Epithelial cell of esophagus (primary cell): ENCODE results near the gene CGB3.
"Not testable (repeated sequence)": the region's sequence is repeated elsewhere in the genome, so short reads cannot be mapped to it uniquely, and the experiment has no call there.

ENCODE experiments used
- DNase-seq: peaks from one replicate; pipeline ENCODE4 v3.0.0; 2010; ENCODE audit warnings: low read depth
- H3K4me3 ChIP-seq: 2 replicates; pipeline ENCODE4 v1.5.1; 2011; ENCODE audit warnings: mild to moderate bottlenecking, low read length, control low read depth
- CTCF ChIP-seq: IDR thresholded peaks from 2 replicates; pipeline ENCODE4 v1.5.1; 2011; ENCODE audit warnings: low read depth, mild to moderate bottlenecking, low read length, control low read depth, inconsistent platforms; ENCODE audit not compliant: insufficient read depth; ENCODE audit errors: missing control alignments

Gene CGB3

GRCh38 chr19:49024233-49024632 is at the start of gene CGB3:
Gene CGB3 (minus strand): TSS chr19:49024333. CDS start chr19:49023971, 362 bp downstream.
- not testable (repeated sequence) for H3K4me3 ChIP-seq, DNase-seq

DNA sequence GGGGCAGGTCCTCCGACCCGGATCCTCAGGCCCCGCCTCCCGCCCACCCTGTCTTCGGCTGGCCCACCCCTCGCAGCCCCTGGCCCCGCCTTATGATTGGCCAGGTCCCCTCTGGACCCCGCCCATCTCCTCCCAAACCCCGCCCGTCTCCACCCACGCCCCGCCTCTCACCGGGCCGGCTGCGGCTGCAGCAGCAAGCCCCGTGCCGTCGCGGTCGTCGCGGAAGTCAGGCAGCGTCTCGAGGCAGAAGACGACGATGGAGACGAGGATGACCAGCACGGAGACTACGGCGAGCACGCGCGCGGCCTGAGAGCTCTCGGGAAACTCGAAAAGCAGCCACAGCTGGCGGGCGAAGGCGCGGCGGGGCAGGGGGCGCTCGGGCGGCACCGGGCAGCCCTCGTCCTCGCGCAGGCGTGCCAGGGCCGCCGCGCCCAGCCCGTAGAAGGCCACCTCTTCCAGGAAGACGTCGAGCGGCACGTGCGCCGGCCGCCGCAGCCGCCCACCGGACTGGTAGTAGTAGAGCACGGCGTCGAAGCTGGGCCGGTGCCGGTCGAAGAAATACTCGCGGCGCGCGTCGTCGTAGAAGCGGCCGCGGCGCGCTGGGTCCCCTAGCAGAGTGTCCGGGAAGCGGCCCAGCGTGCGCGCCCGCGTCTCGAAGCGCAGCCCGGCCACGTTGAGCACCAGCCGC is 47.9 kb upstream of the CGB3 start:
- TF ChIP-seq CTCF = no peak
- no peak overlapping the region for H3K4me3 ChIP-seq
- no peak for DNase-seq

GRCh38 chr19:49070416-49070815 is 46.3 kb upstream of the CGB3 start:
- TF ChIP-seq CTCF = no peak
- no peak for DNase-seq
- no peak overlapping the region for H3K4me3 ChIP-seq

DNA sequence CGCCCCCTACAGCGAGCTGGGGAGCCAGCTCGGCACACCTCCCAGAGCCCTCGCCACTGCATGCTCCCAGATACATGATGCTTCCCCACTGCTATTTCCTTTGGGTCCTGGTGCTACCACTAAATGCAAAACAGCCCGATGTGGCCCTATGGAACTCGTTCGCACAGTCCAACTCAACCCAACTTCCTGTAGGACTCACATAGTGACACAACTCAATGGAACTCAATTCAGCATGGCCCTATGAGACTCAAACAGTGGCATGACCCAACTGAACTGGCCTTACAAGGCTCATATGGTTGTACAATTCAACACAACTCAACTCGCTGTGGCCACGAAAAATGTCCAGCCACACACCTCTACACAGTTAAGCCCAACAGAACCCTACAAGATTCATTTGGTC is 44.9 kb upstream of the CGB3 start:
- no peak for TF ChIP-seq CTCF
- H3K4me3 ChIP-seq = no peak overlapping the region
- no peak for DNase-seq

- H3K4me3 ChIP-seq = no peak overlapping the region
- TF ChIP-seq CTCF = no peak
- DNase-seq = no peak
These were observed 43.4 kb upstream of the CGB3 start for GRCh38 chr19:49067554-49067953.

DNA sequence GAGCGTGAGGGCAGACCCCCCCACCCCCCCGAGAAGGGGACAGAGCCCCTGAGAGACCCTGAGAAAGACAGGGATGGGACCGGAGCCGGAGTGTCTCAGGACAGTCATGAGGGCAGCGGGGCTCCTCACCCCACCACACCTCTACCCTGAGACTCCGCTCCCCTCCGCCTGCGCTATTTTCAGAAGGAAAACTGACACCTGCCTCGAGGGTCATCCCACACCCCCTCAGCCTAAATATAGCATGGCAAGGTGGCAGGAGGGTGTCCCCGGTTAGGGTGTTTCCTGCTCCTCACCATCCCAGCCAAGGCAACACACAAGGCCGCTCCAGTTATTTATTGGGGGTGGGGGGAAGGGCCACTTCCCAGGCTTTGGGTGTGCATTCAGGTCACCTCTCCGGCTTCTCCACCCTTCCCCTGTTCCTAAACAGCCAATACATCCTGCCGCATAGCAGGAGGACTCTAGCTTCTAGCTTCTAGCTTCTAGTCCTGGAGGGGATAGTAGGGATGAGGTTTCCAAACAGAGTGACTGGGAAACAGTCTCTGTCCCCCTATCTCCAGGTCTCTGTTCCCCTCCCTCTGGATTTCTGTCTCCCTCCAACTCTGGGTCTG is 41.9 kb upstream of the CGB3 start:
- no peak for TF ChIP-seq CTCF
- H3K4me3 ChIP-seq = no peak overlapping the region

GRCh38 chr19:49064768-49065611 is 40.9 kb upstream of the CGB3 start, which contains the start of gene NTF4:
Gene NTF4 (minus strand): TSS chr19:49064818. CDS start chr19:49061997, 2,821 bp downstream.
- H3K4me3 ChIP-seq = peak within 1 kb of the TSS; percentile 73
- no peak for TF ChIP-seq CTCF
- peak; percentile 69 for DNase-seq

More for the DNA sequence above, 41.9 kb upstream of the CGB3 start:
- no peak for DNase-seq
